ENCODE measurements around the gene TNFRSF21. TPM values are rescaled to one million over a fixed set of nuclear protein-coding genes. Genes with fewer than 3 reads are reported as not detected.

TNFRSF21 gene
- total RNA-seq, 4 donors from 2014 or later: 14.3 to 63.8 (median 27.9) TPM

- no peak for ATAC-seq
- TF ChIP-seq EP300 (IDR thresholded peaks at IDR 0.05): no peak
- no peak for TF ChIP-seq CTCF (IDR thresholded peaks at IDR 0.05)
- TF ChIP-seq POLR2A (IDR thresholded peaks at IDR 0.05): no peak
- TF ChIP-seq POLR2AphosphoS5 (IDR thresholded peaks at IDR 0.05): no peak
- Histone ChIP-seq H3K4me1 (no peaks in the 10 kb centered on the region), H3K4me3 (no peak overlapping the region), H3K27ac (no peak overlapping the region), H3K36me3 (no peaks in the 10 kb centered on the region), H3K27me3 (no peaks in the 10 kb centered on the region), H3K9me3 (no peaks in the 10 kb centered on the region)
- 92 to 100% methylated on average over 1 of the region's 1 CpG for WGBS, 2 donors (ENCODE audit: low coverage in 1 of 2)
Observed at GRCh38 chr6:47323887-47324286, 14.2 kb upstream of the TNFRSF21 start.

GRCh38 chr6:47323321-47323720 lies 13.6 kb upstream of the TNFRSF21 start:
- TF ChIP-seq CTCF (IDR thresholded peaks at IDR 0.05) (no peak), POLR2AphosphoS5 (IDR thresholded peaks at IDR 0.05) (no peak), EP300 (IDR thresholded peaks at IDR 0.05) (no peak), POLR2A (IDR thresholded peaks at IDR 0.05) (no peak)
- no peak overlapping the region for H3K27ac ChIP-seq
- WGBS, 2 donors (ENCODE audit: low coverage in 1 of 2): 60 to 83% methylated on average over 1 to 2 of the region's 2 CpGs

DNA sequence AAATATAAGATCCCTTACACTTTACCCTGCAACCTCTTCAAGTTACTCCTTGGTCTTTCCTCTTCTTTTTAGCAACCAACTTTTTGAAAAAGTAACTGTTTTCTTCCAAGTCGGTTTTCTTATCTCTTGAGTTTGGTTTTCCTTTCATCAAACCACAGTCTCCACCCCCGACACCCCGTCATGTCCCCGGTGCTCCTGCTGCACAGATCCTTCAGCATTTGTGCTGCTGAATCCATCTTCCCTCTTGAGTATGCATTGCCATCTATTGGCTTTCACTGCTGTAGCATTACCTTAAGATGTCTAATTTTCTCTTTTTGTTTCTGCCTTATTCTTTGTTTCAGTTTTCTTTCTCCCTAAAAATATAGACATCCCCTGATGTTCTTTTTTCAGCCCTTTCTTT lies 11.9 kb upstream of the TNFRSF21 start:
- Histone ChIP-seq H3K4me1 (no peaks in the 10 kb centered on the region), H3K4me3 (no peak overlapping the region), H3K27me3 (no peaks in the 10 kb centered on the region), H3K36me3 (no peaks in the 10 kb centered on the region), H3K27ac (no peak overlapping the region), H3K9me3 (no peaks in the 10 kb centered on the region)
- ATAC-seq: no peak
- TF ChIP-seq CTCF (IDR thresholded peaks at IDR 0.05): no peak
- TF ChIP-seq POLR2AphosphoS5 (IDR thresholded peaks at IDR 0.05): no peak
- no peak for TF ChIP-seq EP300 (IDR thresholded peaks at IDR 0.05)
- no peak for TF ChIP-seq POLR2A (IDR thresholded peaks at IDR 0.05)
- WGBS, 2 donors (ENCODE audit: low coverage in 1 of 2): 54 to 84% methylated on average over 4 of the region's 4 CpGs

More at GRCh38 chr6:47323321-47323720, 13.6 kb upstream of the TNFRSF21 start:
- ATAC-seq: no peak
- H3K4me1 ChIP-seq: no peaks in the 10 kb centered on the region
- H3K36me3 ChIP-seq: no peaks in the 10 kb centered on the region
- no peaks in the 10 kb centered on the region for H3K27me3 ChIP-seq
- H3K9me3 ChIP-seq: no peaks in the 10 kb centered on the region
- no peak overlapping the region for H3K4me3 ChIP-seq

- H3K4me1 ChIP-seq: no peaks in the 10 kb centered on the region
- no peaks in the 10 kb centered on the region for H3K27me3 ChIP-seq
- WGBS, 2 donors (ENCODE audit: low coverage in 1 of 2): 59 to 77% methylated on average over 4 of the region's 4 CpGs
- H3K27ac ChIP-seq: no peak overlapping the region
- no peak for ATAC-seq
- no peaks in the 10 kb centered on the region for H3K9me3 ChIP-seq
- TF ChIP-seq POLR2AphosphoS5 (IDR thresholded peaks at IDR 0.05) (no peak), POLR2A (IDR thresholded peaks at IDR 0.05) (no peak), CTCF (IDR thresholded peaks at IDR 0.05) (no peak), EP300 (IDR thresholded peaks at IDR 0.05) (no peak)
- no peaks in the 10 kb centered on the region for H3K36me3 ChIP-seq
- no peak overlapping the region for H3K4me3 ChIP-seq
Observed at GRCh38 chr6:47319867-47320266, 10.2 kb upstream of the TNFRSF21 start.

DNA sequence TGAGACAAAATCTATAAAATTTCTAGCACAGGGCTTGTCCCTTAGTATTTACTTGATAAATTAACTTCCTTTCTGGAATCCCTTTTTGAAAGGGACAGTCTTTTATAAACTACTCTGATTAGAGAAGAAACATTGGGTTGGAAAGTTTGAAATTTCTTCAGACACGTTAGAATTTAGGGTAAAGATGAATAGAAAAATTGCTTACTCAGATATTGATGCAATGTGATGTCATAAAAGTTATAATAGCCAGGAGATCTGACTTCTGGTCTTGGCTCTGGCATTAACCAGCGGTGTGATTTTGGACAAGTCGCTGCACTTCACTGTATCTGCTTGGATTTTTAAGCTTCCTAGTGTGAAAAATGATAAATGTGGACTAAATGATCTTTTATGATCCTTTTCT lies 9.7 kb upstream of the TNFRSF21 start:
- ATAC-seq: no peak
- H3K4me3 ChIP-seq: no peak overlapping the region
- no peaks in the 10 kb centered on the region for H3K36me3 ChIP-seq
- H3K27ac ChIP-seq: no peak overlapping the region
- H3K9me3 ChIP-seq: no peaks in the 10 kb centered on the region
- TF ChIP-seq POLR2AphosphoS5 (IDR thresholded peaks at IDR 0.05) (no peak), EP300 (IDR thresholded peaks at IDR 0.05) (no peak), POLR2A (IDR thresholded peaks at IDR 0.05) (no peak), CTCF (IDR thresholded peaks at IDR 0.05) (no peak)
- H3K4me1 ChIP-seq: no peaks in the 10 kb centered on the region
- no peaks in the 10 kb centered on the region for H3K27me3 ChIP-seq
- WGBS, 2 donors (ENCODE audit: low coverage in 1 of 2): 70 to 74% methylated on average over 3 of the region's 3 CpGs
